HG02623 (cell line): ENCODE measurements around the gene MR1.
A peak's percentile ranks its signal among the peaks of the same experiment; 100 is the strongest.

Experiments
- ATAC-seq: cut with Tn5 transposase; IDR thresholded peaks from one replicate; pipeline ENCODE4 v1.9.1; 2021; ENCODE audit warnings: moderate library complexity; ENCODE audit not compliant: unreplicated experiment

The MR1 gene

DNA sequence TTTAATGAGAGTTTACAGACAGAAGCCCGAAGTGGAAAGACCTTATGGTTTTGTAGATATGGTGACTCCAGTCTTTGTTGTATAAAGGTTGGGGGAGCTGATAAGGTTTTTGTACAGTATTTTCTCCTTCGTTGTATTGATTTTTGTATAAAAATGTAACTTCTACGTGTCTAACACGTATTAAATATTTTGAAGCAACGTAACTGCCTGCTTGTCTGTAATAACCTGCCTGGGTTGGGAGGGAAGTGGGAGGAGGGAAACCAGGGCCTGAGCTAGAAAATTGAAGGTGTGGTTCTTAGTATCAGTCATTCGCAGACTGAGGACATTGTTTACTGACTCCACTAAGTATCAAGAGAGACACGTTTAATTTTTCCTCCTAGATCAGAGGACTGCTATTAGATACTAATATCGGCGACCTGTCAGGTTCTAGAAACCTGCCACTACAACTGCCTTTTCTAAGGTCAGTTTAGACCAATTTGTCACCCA is 56.9 kb downstream of the MR1 start:
- no peak for ATAC-seq

- no peak for ATAC-seq
Observed at GRCh38 chr1:181091309-181092040, 57.7 kb downstream of the MR1 start.

- no peak for ATAC-seq
Observed at GRCh38 chr1:181092056-181092455, 58.3 kb downstream of the MR1 start.

DNA sequence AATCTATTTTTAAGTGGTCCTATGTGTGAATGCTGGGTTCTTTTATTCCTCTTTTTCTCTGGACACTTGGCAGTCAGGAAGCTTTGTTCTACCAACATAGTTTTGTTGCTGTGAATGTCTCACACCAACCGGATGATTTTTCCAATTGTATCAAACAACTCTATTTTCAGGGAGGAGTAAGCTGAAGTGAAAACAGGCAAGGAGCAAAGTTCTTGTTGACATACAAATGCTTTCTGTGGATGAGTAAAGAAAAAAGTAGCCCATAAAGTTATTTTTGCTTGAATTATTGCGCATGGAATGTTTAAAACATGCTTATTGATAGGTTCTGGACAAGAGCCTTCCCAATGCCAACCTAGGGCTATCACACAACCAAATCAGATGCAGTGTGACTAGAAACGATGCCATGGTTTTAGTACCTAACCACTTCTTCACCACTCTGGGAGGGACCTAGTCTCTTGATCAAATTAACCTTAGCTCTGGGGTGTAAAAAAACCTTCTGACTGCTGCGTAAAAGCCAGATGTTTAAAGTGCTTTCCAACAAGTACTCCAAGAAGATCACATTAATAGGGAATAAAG is 59.2 kb downstream of the MR1 start:
- ATAC-seq: no peak

- no peak for ATAC-seq
Observed at GRCh38 chr1:181094416-181095212, 60.8 kb downstream of the MR1 start.

DNA sequence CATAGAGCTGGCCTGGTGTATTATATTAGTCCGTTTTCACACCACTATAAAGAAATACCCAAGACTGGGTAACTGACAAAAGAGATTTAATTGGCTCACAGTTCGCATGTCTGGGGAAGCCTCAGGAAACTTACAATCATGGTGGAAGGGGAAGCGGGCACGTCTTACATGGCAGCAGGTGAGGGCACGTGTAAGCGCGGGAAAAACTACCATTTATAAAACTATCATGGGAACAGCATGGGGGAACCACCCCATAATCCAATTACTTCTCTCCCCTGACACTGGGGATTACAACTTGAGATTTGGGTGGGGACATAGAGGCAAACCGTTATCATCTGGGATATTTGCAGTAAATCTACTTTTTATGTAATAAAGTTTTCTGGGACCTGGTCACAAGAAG is 61.5 kb downstream of the MR1 start:
- ATAC-seq: no peak

DNA sequence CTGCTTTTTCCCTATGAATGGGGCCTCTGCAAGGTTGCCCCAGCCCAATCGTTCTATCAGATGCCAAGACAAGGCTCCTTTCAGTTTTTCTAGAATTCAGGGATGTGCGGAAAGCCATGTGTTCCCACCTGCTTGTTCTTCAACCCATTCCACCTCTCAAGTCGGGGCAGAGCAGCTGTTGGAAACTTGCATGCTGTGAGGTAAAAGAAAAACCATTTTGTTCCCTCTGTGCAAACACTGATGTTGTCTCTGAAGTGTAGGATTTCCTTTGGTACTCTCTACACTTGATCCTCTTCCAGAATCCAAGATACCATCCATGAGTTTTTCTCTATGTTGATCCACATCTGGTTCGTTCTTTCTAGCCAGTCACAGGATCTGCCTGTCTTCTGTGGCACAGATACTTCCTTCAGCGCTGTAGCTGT is 62.0 kb downstream of the MR1 start:
- no peak for ATAC-seq

DNA sequence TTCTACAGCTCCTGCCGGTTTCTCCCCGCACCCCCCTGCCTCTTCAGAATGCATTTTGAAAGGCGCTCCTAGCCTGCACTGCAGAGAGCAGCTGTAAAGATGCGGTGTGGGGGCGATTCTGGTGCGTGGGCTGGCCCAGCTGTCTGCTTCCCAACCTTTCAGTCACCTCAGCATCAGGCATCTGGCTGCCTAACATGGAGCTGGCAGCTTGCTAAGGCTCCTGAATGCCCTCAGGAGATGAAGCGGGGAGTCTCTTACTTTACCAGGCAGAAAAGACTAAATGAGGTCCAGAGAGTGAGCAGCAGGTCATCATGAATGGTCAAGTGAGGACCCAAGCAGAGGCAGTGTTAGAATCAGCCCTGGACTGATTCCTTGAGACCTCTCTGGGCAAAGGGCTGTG is 63.5 kb downstream of the MR1 start:
- no peak for ATAC-seq

DNA sequence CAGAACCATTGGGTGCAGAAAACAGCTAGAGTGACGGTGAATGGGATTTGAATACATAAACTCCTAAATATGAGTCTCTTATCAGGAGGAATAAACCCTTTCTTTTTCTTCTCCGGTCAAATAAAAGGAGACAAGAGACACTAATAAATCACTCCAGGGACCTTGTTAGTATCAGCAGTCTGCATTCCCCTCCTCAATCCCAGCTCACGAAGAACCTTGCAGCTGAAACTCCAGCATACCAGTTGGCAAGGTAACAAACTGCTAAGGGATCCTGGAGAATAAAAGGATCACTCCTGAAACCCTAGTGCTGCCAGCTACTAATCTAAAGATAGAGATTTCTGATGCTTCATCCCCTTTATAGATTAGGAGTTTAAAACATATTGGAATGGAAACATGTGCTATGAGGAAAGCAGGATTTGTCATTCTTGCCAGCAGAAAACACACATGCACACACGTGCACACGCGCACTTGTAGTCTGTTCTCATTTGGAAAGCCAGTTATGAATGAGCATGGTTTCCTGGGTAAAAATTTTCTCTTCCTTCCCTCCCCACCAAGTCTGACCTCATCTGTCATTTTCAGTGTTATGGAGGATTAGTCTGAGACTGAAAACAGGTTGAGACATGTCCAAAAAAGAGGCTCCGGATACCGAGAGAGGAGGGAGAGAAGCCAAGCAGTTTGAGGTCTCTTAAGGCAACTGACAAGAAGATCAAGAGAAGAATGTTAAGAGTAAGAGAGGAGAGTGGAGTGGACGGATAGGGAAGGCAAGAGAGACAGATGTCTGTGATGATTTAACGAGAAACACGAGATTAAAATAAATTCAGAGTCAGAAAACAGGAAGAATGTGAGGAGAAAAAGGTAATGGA is 65.6 kb downstream of the MR1 start:
- peak; percentile 61 for ATAC-seq

DNA sequence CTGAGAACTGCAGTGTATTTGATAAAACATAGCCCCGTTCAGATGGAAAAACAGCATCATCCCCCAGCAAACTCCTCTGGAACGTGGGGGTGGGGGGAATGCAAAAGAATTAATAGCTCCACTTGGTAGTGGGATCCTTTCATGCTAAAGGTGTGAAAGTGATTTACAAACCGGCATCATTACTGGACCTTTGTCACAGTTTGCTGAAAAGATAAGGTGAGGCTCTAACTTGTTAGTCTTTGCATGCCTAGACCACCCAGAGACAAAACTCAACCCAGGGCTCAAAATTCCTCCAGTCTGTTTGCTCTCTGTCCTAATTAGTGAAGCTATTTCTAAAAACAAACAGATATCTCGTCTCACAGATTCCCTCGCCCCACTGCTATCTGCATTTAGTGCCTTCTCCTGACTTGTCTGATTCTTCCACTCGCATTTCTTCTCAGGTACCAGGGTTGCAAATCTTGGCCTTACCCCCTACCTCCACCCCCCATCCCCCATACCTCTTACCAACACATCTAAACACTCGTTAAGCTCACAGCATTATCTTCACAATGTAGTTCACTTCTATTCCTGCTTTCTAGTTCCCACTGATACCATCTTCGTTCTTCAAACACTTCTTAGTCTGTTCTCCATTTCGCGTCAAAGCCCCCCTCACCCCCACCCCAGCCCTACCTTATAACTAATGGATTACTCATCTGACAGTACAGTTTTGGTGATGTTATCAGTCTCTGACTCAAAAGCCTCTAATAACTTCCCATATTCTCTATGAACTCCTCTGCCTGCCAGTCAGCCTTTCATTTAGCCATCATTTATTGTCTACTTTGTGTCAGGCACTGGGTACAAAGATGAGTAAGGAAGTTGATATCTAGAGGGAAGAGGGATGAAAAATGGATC is 66.5 kb downstream of the MR1 start:
- ATAC-seq: no peak

GRCh38 chr1:181100934-181101333 is 67.2 kb downstream of the MR1 start:
- no peak for ATAC-seq

DNA sequence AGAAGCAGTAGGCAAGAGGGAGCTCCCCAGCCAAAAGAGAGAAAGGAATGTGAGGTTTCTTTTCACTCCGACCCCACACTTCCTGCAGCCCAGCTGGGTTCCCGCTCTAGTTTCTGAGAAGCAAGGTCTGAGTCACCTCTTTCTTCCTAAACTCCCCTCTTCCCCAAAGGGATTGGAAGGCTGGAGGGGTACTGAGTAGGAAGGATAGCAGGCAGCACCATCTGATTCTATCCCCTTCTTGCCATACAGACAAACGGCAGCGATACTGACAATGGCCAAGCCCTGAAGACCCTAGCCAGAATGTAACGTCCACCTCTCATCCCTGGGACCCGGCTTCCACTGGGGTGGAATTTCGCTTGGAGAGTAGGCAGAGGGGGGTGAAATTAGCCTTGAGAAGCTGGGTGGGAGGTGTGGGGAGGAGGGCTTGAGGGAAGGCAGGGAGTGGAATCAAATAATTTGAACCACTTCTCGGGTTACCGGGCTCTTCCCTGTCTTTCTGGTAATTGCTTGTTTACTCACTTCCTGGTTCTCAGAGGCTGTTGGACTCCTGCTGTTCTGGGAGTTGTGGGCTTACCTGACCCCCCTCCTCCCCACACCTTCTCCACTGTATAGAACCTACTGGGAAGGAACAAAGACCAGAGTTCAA is 67.9 kb downstream of the MR1 start:
- no peak for ATAC-seq

- ATAC-seq: no peak
Observed at GRCh38 chr1:181102841-181103240, 69.1 kb downstream of the MR1 start.

GRCh38 chr1:181103399-181103798 is 69.6 kb downstream of the MR1 start:
- ATAC-seq: no peak

- ATAC-seq: no peak
Observed at GRCh38 chr1:181104042-181104789, 70.4 kb downstream of the MR1 start.

GRCh38 chr1:181104790-181105133 is 71.0 kb downstream of the MR1 start:
- ATAC-seq: peak; percentile 17

- ATAC-seq: peak; percentile 78
Observed at GRCh38 chr1:181105134-181106021, 71.6 kb downstream of the MR1 start.

GRCh38 chr1:181106022-181106312 is 72.2 kb downstream of the MR1 start:
- ATAC-seq: no peak
